ENCODE results near the gene ATP5MK. TPM values are rescaled to one million over a fixed set of nuclear protein-coding genes. Genes with fewer than 3 reads are reported as not detected.
"Not testable (repeated sequence)": the region's sequence is repeated elsewhere in the genome, so short reads cannot be mapped to it uniquely, and the experiment has no call there.

Gene ATP5MK
- total RNA-seq, 2 experiments from 2014 or later: 377 to 447 TPM

GRCh38 chr10:103355906-103356599 is 40.2 kb downstream of the ATP5MK start:
- intact Hi-C loops (cut with DNase I, micrococcal nuclease): no loop called here
- ChIA-PET POLR2A (no interaction called here), CTCF (interaction anchor here (0.6 to 0.8 kb wide), 2 partner anchors 497 to 1267 kb away, joined by 3 to 4 read pairs; no protein-coding TSS in a partner anchor)
- Mint-ChIP-seq H3K27me3 (no peaks in the 10 kb centered on the region), H3K36me3 (ENCODE audit: low read depth) (no peaks in the 10 kb centered on the region), H3K4me3 (no peak overlapping the region), H3K27ac (no peak overlapping the region), H3K9me3 (ENCODE audit: low read depth) (no peaks in the 10 kb centered on the region), H3K4me1 (no peaks in the 10 kb centered on the region)
- DNase-seq (no peak), ATAC-seq (no peak)

DNA sequence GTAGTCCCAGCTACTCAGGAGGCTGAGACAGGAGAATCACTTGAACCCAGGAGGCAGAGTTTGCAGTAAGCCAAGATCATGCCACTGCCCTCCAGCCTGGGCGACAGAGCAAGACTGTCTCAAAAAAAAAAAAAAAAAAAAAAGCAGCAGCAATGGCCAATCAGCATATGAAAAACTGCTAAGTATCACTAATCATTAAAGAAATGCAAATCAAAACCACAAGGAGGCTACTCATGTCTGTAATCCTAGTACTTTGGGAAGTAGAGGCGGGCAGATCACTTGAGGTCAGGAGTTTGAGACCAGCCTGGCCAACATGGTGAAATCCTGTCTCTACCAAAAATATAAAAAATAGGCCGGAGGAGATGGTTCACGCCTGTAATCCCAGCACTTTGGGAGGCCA is 41.7 kb downstream of the ATP5MK start:
- H3K4me1 Mint-ChIP-seq; H3K36me3 Mint-ChIP-seq (ENCODE audit: low read depth); DNase-seq; POLR2A ChIA-PET; ATAC-seq; H3K27ac Mint-ChIP-seq; CTCF ChIA-PET; H3K4me3 Mint-ChIP-seq; H3K9me3 Mint-ChIP-seq (ENCODE audit: low read depth); H3K27me3 Mint-ChIP-seq: not testable (repeated sequence)
- intact Hi-C loops (cut with DNase I, micrococcal nuclease): loop anchor here (5.0 kb wide), 3 partner anchors 43 to 502 kb away; partner anchors contain the start of genes ATP5MK (in 1 of the 2), BORCS7 (in 1 of the 2), CNNM2 (in 1 of the 2) and PDCD11 (in 1 of the 2)

DNA sequence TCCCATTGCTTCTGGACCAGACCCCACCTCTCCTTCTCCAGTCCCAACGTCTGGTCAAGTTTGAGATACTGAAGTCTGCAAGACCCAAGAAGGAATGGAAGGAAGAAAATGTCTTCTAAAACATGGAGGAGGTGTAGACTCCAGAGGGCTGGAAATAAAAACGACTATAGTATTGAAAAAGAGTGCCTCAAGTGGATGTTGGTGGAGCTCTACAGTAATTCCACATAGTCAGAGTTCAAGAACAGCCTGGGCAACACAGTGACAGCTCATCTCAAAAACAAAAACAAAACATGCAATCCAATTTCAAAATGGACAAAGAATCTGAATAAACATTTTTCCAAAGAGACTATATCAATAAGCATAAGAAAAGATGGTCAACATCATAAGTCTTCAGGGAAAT is 43.0 kb downstream of the ATP5MK start:
- Mint-ChIP-seq H3K9me3 (ENCODE audit: low read depth) (no peaks in the 10 kb centered on the region), H3K4me3 (no peak overlapping the region), H3K36me3 (ENCODE audit: low read depth) (peaks cover 6% of the 10 kb centered on the region), H3K27me3 (no peaks in the 10 kb centered on the region), H3K4me1 (peaks cover 9% of the 10 kb centered on the region), H3K27ac (no peak overlapping the region)
- POLR2A ChIA-PET: interaction anchor here (0.6 kb wide), 1 partner anchor 405 kb away, joined by 6 read pairs; no protein-coding TSS in a partner anchor
- ATAC-seq (no peak), DNase-seq (no peak)
- CTCF ChIA-PET: interaction anchor here (0.6 to 1.5 kb wide), 6 partner anchors 13 to 1343 kb away, joined by 3 to 4 read pairs (median 3); partner anchors contain the start of gene ARL3
- intact Hi-C loops (cut with DNase I, micrococcal nuclease): loop anchor here (5.0 kb wide), 3 partner anchors 44 to 501 kb away; partner anchors contain the start of genes ATP5MK (in 1 of the 2), BORCS7 (in 1 of the 2), CNNM2 (in 1 of the 2) and PDCD11 (in 1 of the 2)

DNA sequence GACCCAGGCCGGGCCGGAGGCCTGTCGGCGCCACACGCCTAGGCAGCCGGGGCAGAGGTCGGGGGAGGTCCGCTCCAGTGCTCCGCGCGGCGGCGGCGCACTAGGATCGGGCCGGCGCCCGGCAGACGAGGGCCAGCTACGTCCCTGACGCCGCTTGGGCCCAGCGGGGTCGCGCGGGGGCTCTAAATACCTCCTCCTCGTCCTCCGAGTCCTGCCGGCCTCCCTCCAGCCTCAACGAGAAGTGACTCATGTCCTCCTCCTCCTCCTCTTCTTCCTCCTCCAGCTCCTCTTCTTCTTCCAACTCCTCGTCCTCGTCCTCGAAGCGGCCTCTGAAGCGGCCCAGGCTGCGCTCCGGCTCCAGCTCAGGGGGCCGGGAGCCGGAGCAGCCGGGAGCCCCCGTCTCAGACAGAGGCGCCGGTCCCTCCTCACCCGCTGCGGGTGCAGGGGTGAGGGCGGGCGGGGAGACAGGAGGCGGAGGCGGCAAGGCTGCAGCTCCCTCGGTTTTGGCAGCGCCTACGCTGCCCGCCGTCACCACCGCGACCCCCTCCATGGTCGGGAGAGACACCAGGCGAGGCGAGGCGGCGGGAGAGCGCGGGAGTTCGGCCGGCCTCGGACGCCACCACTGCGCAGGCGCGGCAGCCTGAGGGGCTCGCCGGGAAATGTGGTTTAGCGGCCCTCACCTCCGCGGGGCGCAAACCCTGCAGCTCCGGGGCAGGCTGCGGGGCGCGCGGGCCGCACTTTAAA is 45.6 kb downstream of the ATP5MK start, which contains the start of gene PCGF6:
PCGF6 (minus strand) TSS at position 624 of the 744 bp plus-strand sequence; CDS start at position 550, 74 bp downstream.
- H3K36me3 Mint-ChIP-seq (ENCODE audit: low read depth): peaks cover 10% of the 10 kb centered on the region
- no peaks in the 10 kb centered on the region for H3K27me3 Mint-ChIP-seq
- no peaks in the 10 kb centered on the region for H3K9me3 Mint-ChIP-seq (ENCODE audit: low read depth)
- POLR2A ChIA-PET: interaction anchor here (0.5 to 1.0 kb wide), 2 partner anchors 9 to 159 kb away, joined by 3 to 4 read pairs; no protein-coding TSS in a partner anchor
- peak within 1 kb of the TSS; percentile 84 for H3K27ac Mint-ChIP-seq
- H3K4me1 Mint-ChIP-seq: peaks cover 9% of the 10 kb centered on the region
- peak within 1 kb of the TSS; percentile 86 for H3K4me3 Mint-ChIP-seq
- CTCF ChIA-PET: interaction anchor here (1.0 kb wide), 1 partner anchor 25 kb away, joined by 3 read pairs; no protein-coding TSS in a partner anchor
- intact Hi-C loops (cut with DNase I, micrococcal nuclease): loop anchor here (1.0 to 5.0 kb wide), 6 partner anchors 17 to 498 kb away; partner anchors contain the start of genes ATP5MK (in 2 of the 2), PDCD11 (in 2 of the 2), TAF5 (in 2 of the 2) and BORCS7 (in 1 of the 2)
- DNase-seq: peak; percentile 83
- ATAC-seq: peak; percentile 86

- H3K27ac Mint-ChIP-seq: no peak overlapping the region
- ATAC-seq: no peak
Measured at GRCh38 chr10:103350175-103350516, 46.1 kb downstream of the ATP5MK start.

More at GRCh38 chr10:103350175-103350516, 46.1 kb downstream of the ATP5MK start:
- no peak for DNase-seq
- H3K4me1 Mint-ChIP-seq: peaks cover 9% of the 10 kb centered on the region
- no peaks in the 10 kb centered on the region for H3K9me3 Mint-ChIP-seq (ENCODE audit: low read depth)
- peak overlapping the region; percentile 86 for H3K4me3 Mint-ChIP-seq
- peaks cover 16% of the 10 kb centered on the region for H3K36me3 Mint-ChIP-seq (ENCODE audit: low read depth)
- POLR2A ChIA-PET: no interaction called here
- CTCF ChIA-PET: no interaction called here
- intact Hi-C loops (cut with DNase I, micrococcal nuclease): loop anchor here (2.0 to 5.0 kb wide), 4 partner anchors 47 to 498 kb away; partner anchors contain the start of genes ATP5MK (in 1 of the 2), BORCS7 (in 1 of the 2), CNNM2 (in 1 of the 2) and NT5C2 (in 1 of the 2)
- H3K27me3 Mint-ChIP-seq: no peaks in the 10 kb centered on the region

Small RNAs within 50 kb of the gene (microRNA-seq; reads per million reads assigned to microRNA genes)
- gene MIR1307 (ENCODE audit: borderline replicate concordance): 2,673 reads per million, percentile 91 among the genes with 10 or more reads in this experiment

Other genes starting within 250 kb of the ATP5MK start
- gene NT5C2, start 203.2 kb downstream of the ATP5MK start, total RNA-seq: 10 to 100 TPM; 46.4 to 46.5 TPM
- gene RPEL1, start 150.6 kb downstream of the ATP5MK start, total RNA-seq: not detected
- under 1 TPM; 0.32 to 0.35 TPM for gene INA, start 119.3 kb downstream of the ATP5MK start, total RNA-seq
- gene PCGF6, start 45.3 kb downstream of the ATP5MK start, total RNA-seq: 10 to 100 TPM; 10.4 to 14.8 TPM
- 10 to 100 TPM; 11.2 to 11.4 TPM for gene TAF5, start 28.5 kb downstream of the ATP5MK start, total RNA-seq
- gene PDCD11, start 151 bp upstream of the ATP5MK start, total RNA-seq: 10 to 100 TPM; 60.6 to 73.8 TPM
- 10 to 100 TPM; 10.1 to 12.0 TPM for gene CALHM2, start 55.9 kb upstream of the ATP5MK start, total RNA-seq
- gene CALHM1, start 62.4 kb upstream of the ATP5MK start, total RNA-seq: not detected
- gene CALHM3, start 82.8 kb upstream of the ATP5MK start, total RNA-seq: not detected
- 1 to 10 TPM; 2.3 to 2.4 TPM for gene NEURL1, start 97.2 kb upstream of the ATP5MK start, total RNA-seq